NCI-H524 treated with DMSO at 0.1 percent for 48 hours (cell line): ENCODE results near the gene MEGF6.

Experiments
- DNase-seq: peaks from one replicate; lab custom pipeline; 2025; lab: John Stamatoyannopoulos, UW

MEGF6 gene

GRCh38 chr1:3469849-3470649 is 141.3 kb downstream of the MEGF6 start:
- no peak for DNase-seq

GRCh38 chr1:3469104-3469848 is 142.0 kb downstream of the MEGF6 start:
- no peak for DNase-seq

GRCh38 chr1:3468236-3469103 is 142.8 kb downstream of the MEGF6 start:
- no peak for DNase-seq

- DNase-seq = no peak
These were observed 143.9 kb downstream of the MEGF6 start for GRCh38 chr1:3467096-3468036.

- DNase-seq = no peak
These were observed 144.8 kb downstream of the MEGF6 start for GRCh38 chr1:3466366-3467075.

GRCh38 chr1:3465935-3466321 is 145.4 kb downstream of the MEGF6 start:
- no peak for DNase-seq

- DNase-seq = no peak
These were observed 146.0 kb downstream of the MEGF6 start for GRCh38 chr1:3465091-3465934.

- DNase-seq = no peak
These were observed 146.7 kb downstream of the MEGF6 start for GRCh38 chr1:3464649-3465025.

- no peak for DNase-seq
These were observed 147.2 kb downstream of the MEGF6 start for GRCh38 chr1:3463891-3464648.

GRCh38 chr1:3463408-3463863 is 147.9 kb downstream of the MEGF6 start:
- DNase-seq = no peak

- DNase-seq = no peak
These were observed 148.3 kb downstream of the MEGF6 start for GRCh38 chr1:3463013-3463385.

GRCh38 chr1:3462356-3463012 is 148.8 kb downstream of the MEGF6 start:
- no peak for DNase-seq

- DNase-seq = no peak
These were observed 149.4 kb downstream of the MEGF6 start for GRCh38 chr1:3461934-3462275.

GRCh38 chr1:3461238-3461933 is 149.9 kb downstream of the MEGF6 start:
- DNase-seq = no peak

- no peak for DNase-seq
These were observed 150.6 kb downstream of the MEGF6 start for GRCh38 chr1:3460672-3461131.

GRCh38 chr1:3459940-3460671 is 151.2 kb downstream of the MEGF6 start:
- DNase-seq = no peak
